GM18868 (cell line): ENCODE measurements around the gene ZNF710.

Source experiments
- ATAC-seq: cut with Tn5 transposase; IDR thresholded peaks from one replicate; pipeline ENCODE4 v1.9.1; 2021; ENCODE audit warnings: mild to moderate bottlenecking, moderate library complexity; ENCODE audit not compliant: unreplicated experiment

The ZNF710 gene

GRCh38 chr15:90015749-90016148 is 14.6 kb downstream of the ZNF710 start:
- ATAC-seq = no peak

GRCh38 chr15:90016721-90017120 is 15.6 kb downstream of the ZNF710 start:
- no peak for ATAC-seq

- no peak for ATAC-seq
These were observed 17.2 kb downstream of the ZNF710 start for GRCh38 chr15:90018216-90018831.

DNA sequence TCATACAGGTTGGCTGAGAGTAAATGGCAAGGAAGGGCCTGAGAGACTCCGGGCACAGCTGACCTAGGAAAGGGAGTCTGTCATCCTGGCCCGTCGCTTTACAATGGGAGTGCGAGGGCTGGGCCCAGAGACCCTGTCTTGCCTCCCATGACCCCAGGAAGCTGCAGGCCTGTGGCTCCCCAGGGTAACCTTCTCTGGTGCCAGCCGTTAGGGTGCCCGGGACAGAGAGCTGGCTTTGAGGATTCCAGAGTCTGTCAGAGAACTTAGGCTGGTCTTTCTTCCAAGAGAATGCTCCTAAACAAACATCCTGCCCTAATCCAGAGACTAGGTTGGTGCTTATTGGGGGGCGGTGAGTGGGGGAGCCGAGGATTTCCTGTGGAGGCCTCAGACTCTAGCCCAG is 18.5 kb downstream of the ZNF710 start:
- no peak for ATAC-seq

GRCh38 chr15:90020021-90020735 is 19.1 kb downstream of the ZNF710 start:
- no peak for ATAC-seq

GRCh38 chr15:90020936-90021507 is 19.9 kb downstream of the ZNF710 start:
- ATAC-seq = no peak

GRCh38 chr15:90022345-90022744 is 21.2 kb downstream of the ZNF710 start:
- no peak for ATAC-seq

- ATAC-seq = no peak
These were observed 22.0 kb downstream of the ZNF710 start for GRCh38 chr15:90022905-90023700.

DNA sequence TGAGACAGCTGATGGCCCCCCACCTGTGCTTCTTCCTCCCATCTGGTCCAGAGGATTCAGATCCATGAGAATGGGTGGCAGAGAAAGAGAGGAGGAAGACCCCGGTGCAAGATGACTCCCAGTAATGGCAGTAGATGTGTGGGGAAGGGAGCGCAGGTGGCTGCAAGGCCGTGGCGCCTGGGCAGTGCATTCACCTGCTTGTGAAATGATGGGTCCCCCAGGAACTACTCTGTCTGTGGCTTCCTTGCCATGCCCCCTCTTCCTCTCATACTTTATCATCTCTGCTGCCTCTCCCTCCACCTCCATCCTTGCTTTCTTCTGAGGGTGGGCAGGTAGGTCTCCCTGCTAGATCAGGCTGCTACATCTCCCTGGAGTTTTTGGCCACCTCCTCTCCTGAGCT is 23.3 kb downstream of the ZNF710 start:
- no peak for ATAC-seq

- no peak for ATAC-seq
These were observed 24.4 kb downstream of the ZNF710 start for GRCh38 chr15:90025489-90026033.

DNA sequence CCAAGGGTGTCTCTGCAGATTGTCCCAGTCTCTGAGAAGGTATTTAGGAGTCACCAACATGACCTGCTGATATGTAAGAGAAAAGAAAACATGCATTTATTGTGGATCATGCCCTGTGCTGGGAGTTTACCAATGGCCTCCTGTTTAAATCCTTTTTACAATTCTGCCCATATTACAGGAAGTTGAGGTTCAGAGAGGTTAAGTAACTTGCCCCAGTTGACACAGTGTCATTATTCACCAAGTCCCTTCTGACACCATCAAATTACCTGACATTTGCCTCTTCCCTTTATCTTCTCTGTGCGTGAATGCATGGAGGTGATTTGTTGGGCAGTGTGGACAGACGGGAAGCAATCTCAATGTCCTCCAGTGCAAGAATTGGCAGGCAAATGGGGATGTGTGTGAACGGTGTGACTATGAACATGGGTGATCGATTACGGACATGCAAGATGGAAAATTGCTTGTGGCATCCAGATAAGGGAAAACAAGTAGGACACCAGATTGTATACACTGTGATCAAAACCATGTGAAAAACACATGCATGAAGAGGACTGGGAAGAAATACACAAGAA is 27.3 kb downstream of the ZNF710 start:
- ATAC-seq = no peak

DNA sequence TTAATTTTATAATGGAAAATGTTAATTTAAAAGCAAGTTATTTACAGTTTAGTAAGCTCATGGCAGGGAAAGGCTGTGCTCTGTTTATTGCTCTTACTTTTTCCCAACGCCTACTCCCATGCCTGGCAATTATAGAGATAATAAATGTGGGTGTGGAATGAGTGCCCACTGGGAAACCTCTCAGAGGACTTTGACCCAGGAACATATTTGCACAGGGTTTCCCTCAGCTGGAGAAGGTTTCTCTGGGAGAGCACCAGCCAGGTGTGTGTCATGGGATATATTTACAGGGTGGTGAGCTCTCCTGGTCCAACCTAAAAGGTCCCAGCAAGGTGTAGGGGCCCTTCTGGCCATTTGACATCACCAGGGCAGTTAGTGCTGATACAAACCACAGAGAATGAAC is 27.9 kb downstream of the ZNF710 start:
- no peak for ATAC-seq

DNA sequence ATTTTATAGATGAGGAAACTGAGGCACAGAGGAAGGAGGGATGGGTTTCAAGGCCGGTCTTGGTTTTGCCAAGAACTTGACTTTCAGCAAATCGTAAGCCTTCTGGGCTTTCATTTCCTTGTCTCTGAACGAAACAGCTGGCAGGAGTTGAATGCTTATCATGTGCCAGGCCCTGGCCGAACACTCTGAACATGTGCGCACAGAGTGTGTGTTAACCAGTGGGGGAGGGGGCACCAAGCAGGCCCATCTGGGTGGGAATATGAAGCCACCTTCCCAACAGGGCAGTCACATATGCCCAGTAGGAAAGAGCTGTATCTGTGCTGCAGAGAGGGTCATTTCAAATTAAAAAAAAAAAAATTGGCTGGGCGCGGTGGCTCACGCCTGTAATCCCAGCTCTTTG is 29.3 kb downstream of the ZNF710 start:
- ATAC-seq = no peak

- peak; percentile 87 for ATAC-seq
These were observed 30.2 kb downstream of the ZNF710 start for GRCh38 chr15:90031231-90031791.

- no peak for ATAC-seq
These were observed 31.9 kb downstream of the ZNF710 start for GRCh38 chr15:90033006-90033405.

GRCh38 chr15:90033448-90033847 is 32.3 kb downstream of the ZNF710 start:
- ATAC-seq = no peak

- no peak for ATAC-seq
These were observed 34.1 kb downstream of the ZNF710 start for GRCh38 chr15:90035095-90035839.

DNA sequence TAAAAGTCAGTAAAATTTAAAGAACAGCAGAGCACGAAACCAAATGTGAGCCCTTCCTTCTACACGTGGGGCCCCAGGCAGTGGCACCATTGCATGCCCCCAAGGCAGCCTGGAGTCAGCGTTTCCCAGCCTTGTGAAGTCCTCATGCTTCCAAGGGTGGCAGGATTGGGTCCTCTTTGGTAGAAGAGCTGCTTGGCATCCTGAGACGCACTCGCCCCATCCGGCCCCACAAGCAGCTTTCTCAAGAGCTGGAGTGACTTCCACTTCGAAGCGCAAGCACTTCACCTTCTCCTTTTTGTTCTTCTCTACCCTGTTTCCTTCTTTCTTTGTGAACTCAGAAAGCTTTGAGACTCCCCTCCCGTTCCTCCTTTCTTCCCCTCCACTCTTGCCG is 34.7 kb downstream of the ZNF710 start:
- ATAC-seq = no peak

- no peak for ATAC-seq
These were observed 35.2 kb downstream of the ZNF710 start for GRCh38 chr15:90036343-90036742.
